Endodermal cell (in vitro differentiated cells): Measurements from ENCODE around the gene OSBPL8. TPM values are rescaled to one million over a fixed set of nuclear protein-coding genes. Genes with fewer than 3 reads are reported as not detected.

ENCODE experiments used
- DNase-seq: peaks from one replicate; pipeline ENCODE4 v3.0.0-alpha.2; 2017
- H3K27ac ChIP-seq: 2 replicates; pipeline ENCODE4 v1.5.1; 2013; ENCODE audit warnings: mild to moderate bottlenecking, low read depth, low read length, moderate library complexity
- H3K27me3 ChIP-seq: 2 replicates; pipeline ENCODE4 v1.6.1; 2013; ENCODE audit warnings: mild to moderate bottlenecking, low read length, moderate library complexity; ENCODE audit not compliant: insufficient read depth, control insufficient read depth, poor library complexity, severe bottlenecking
- H3K36me3 ChIP-seq: 2 replicates; pipeline ENCODE4 v1.7.0; 2013; ENCODE audit warnings: mild to moderate bottlenecking, low read length, moderate library complexity; ENCODE audit not compliant: control insufficient read depth, insufficient read depth
- H3K4me1 ChIP-seq: one replicate; pipeline ENCODE4 v1.7.0; 2013; ENCODE audit warnings: low read length; ENCODE audit not compliant: control insufficient read depth, insufficient read depth
- H3K4me3 ChIP-seq: 2 replicates; pipeline ENCODE4 v1.5.1; 2013; ENCODE audit warnings: mild to moderate bottlenecking, low read length, moderate library complexity
- H3K9ac ChIP-seq: 2 replicates; pipeline ENCODE4 v1.6.1; 2013; ENCODE audit warnings: mild to moderate bottlenecking, low read length, moderate library complexity; ENCODE audit not compliant: poor library complexity, severe bottlenecking; ENCODE audit errors: extremely low read depth
- H3K9me3 ChIP-seq: 2 replicates; pipeline ENCODE4 v1.6.1; 2013; ENCODE audit warnings: mild to moderate bottlenecking, low read length, moderate library complexity; ENCODE audit not compliant: control insufficient read depth
- H3K27ac Mint-ChIP-seq: 2 replicates; pipeline ENCODE4 v1.8.0; 2020; ENCODE audit warnings: mixed read lengths
- H3K27me3 Mint-ChIP-seq: 2 replicates; pipeline ENCODE4 v1.8.0; 2021; ENCODE audit warnings: mild to moderate bottlenecking, mixed read lengths; ENCODE audit not compliant: insufficient read depth
- H3K36me3 Mint-ChIP-seq: 2 replicates; pipeline ENCODE4 v1.8.0; 2020; ENCODE audit warnings: low read depth, mixed read lengths
- H3K4me1 Mint-ChIP-seq: 2 replicates; pipeline ENCODE4 v1.8.0; 2020; ENCODE audit warnings: mixed read lengths
- H3K4me3 Mint-ChIP-seq: 2 replicates; pipeline ENCODE4 v1.8.0; 2020; ENCODE audit warnings: mild to moderate bottlenecking, moderate library complexity, mixed read lengths
- H3K9me3 Mint-ChIP-seq: 2 replicates; pipeline ENCODE4 v1.8.0; 2020; ENCODE audit warnings: mild to moderate bottlenecking, mixed read lengths
- CTCF ChIP-seq: fragments of 200-600 bp; sonication (generic); conservative IDR thresholded peaks from 2 replicates; pipeline ENCODE4 v1.5.0; 2021; ENCODE audit warnings: antibody characterized with exemption, mild to moderate bottlenecking
- WGBS, 2 experiments: methylation state at CpG; one replicate each; pipeline versions ENCODE4 v1.1.5 to v1.1.7; 2013; ENCODE audit warnings: missing lambda C conversion rate in 2 of 2, mixed read lengths in 1 of 2; ENCODE audit not compliant: insufficient coverage in 1 of 2, insufficient read length in 1 of 2; 5-methylcytosine and 5-hydroxymethylcytosine counted together
- total RNA-seq, 2 donors: library from RNA; stranded (reverse); fragmentation: NEBNext Ultra II Directional in 1 of 2; extraction: Animal tissue kit (Norgen Biotek cat#: 25700) in 1 of 2; gene quantifications; 2 replicates in 1 of 2; 3 replicates in 1 of 2; pipeline ENCODE4 v1.2.1, GENCODE V29; 2021

The OSBPL8 gene
- total RNA-seq, 2 donors from 2014 or later = 44.0 to 58.8 TPM

- Mint-ChIP-seq H3K4me3 (no peak overlapping the region), H3K27me3 (peaks cover 8% of the 10 kb centered on the region), H3K27ac (no peak overlapping the region), H3K36me3 (no peaks in the 10 kb centered on the region), H3K9me3 (peaks cover 22% of the 10 kb centered on the region), H3K4me1 (no peaks in the 10 kb centered on the region)
- no peak for TF ChIP-seq CTCF
- H3K4me3 ChIP-seq = no peak overlapping the region
- WGBS, 2 experiments = 86 to 96% methylated on average over 1 of the region's 1 CpG
- H3K27me3 ChIP-seq = no peaks in the 10 kb centered on the region
- DNase-seq = no peak
- no peak overlapping the region for H3K9ac ChIP-seq
- H3K27ac ChIP-seq = no peak overlapping the region
- H3K36me3 ChIP-seq = no peaks in the 10 kb centered on the region
- peaks cover 7% of the 10 kb centered on the region for H3K9me3 ChIP-seq
- H3K4me1 ChIP-seq = no peaks in the 10 kb centered on the region
These were observed 241.6 kb downstream of the OSBPL8 start for GRCh38 chr12:76317976-76318375.

DNA sequence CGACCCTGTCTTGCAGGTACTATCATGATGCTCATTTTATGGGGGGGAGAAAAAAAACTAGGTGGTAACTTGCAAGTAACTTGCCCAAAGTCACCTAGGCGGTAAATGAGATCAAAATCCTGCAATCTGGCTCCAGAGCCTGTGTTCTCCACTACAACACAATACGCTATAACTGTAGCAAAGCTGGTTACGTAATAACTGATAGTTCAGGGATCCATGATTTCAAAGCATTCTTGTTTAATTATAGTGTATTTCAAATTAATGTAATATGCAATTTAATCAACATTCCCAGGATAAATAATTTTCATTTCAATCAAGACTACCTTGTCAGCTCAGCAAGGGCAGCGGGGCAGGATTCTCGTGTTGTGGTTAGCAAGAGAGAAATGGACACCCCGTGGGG is 243.1 kb downstream of the OSBPL8 start:
- Histone ChIP-seq H3K36me3 (no peaks in the 10 kb centered on the region), H3K9me3 (peaks cover 7% of the 10 kb centered on the region), H3K9ac (no peak overlapping the region), H3K4me3 (no peak overlapping the region), H3K27me3 (no peaks in the 10 kb centered on the region), H3K27ac (no peak overlapping the region), H3K4me1 (no peaks in the 10 kb centered on the region)
- Mint-ChIP-seq H3K27ac (no peak overlapping the region), H3K4me3 (no peak overlapping the region), H3K9me3 (peaks cover 16% of the 10 kb centered on the region), H3K27me3 (peaks cover 8% of the 10 kb centered on the region), H3K4me1 (peaks cover 7% of the 10 kb centered on the region), H3K36me3 (no peaks in the 10 kb centered on the region)
- DNase-seq = peak; percentile 20
- 90 to 98% methylated on average over 7 of the region's 7 CpGs for WGBS, 2 experiments
- TF ChIP-seq CTCF = no peak

GRCh38 chr12:76313299-76313698 is 246.3 kb downstream of the OSBPL8 start:
- Mint-ChIP-seq H3K27me3 (peaks cover 4% of the 10 kb centered on the region), H3K9me3 (no peaks in the 10 kb centered on the region), H3K4me1 (peaks cover 7% of the 10 kb centered on the region), H3K27ac (no peak overlapping the region), H3K36me3 (no peaks in the 10 kb centered on the region), H3K4me3 (no peak overlapping the region)
- no peak for TF ChIP-seq CTCF
- Histone ChIP-seq H3K27me3 (no peaks in the 10 kb centered on the region), H3K4me3 (no peak overlapping the region), H3K9ac (no peak overlapping the region), H3K36me3 (no peaks in the 10 kb centered on the region), H3K4me1 (no peaks in the 10 kb centered on the region), H3K9me3 (no peaks in the 10 kb centered on the region), H3K27ac (no peak overlapping the region)
- DNase-seq = peak; percentile 56
- WGBS, 2 experiments = 88 to 96% methylated on average over 6 to 9 of the region's 9 CpGs
